PC-9 (cell line): ENCODE measurements around the gene ZNF786. TPM values are rescaled to one million over a fixed set of nuclear protein-coding genes. Genes with fewer than 3 reads are reported as not detected.

Source experiments
- BruUV-seq: library from RNA; stranded (reverse); fragments of 400-500 nt; replicated peaks from 2 replicates; lab custom pipeline; 2021; lab: Mats Ljungman, UMichigan
- CTCF ChIA-PET: fragments of 300-600 bp; sonication (Branson Sonifier 250); formaldehyde crosslinking; loops from one replicate; lab custom pipeline; 2022; ENCODE audit warnings: antibody characterized with exemption; lab: Charles Lee
- POLR2A ChIA-PET: fragments of 300-600 bp; sonication (Branson Sonifier 250); formaldehyde crosslinking; loops from one replicate; lab custom pipeline; 2022; ENCODE audit warnings: antibody characterized with exemption; ENCODE audit not compliant: unreplicated experiment; lab: Charles Lee
- DNase-seq, 2 experiments: peaks; one replicate each; pipeline versions ENCODE4 v3.0.0 to v3.0.0-alpha.2; 2015 to 2022; ENCODE audit warnings: mixed read lengths in 1 of 2
- H2AFZ ChIP-seq: fragments of 200-600 bp; sonication (generic); 2 replicates; pipeline ENCODE4 v1.8.1; 2017; ENCODE audit warnings: antibody characterized with exemption
- H3F3A ChIP-seq: fragments of 200-600 bp; sonication (generic); 2 replicates; pipeline ENCODE4 v1.8.1; 2017; ENCODE audit warnings: antibody characterized with exemption, mild to moderate bottlenecking, low read depth; ENCODE audit not compliant: insufficient read depth
- H3K27ac ChIP-seq: fragments of 200-600 bp; sonication (generic); 2 replicates; pipeline ENCODE4 v1.6.1; 2016; ENCODE audit warnings: mixed run types
- H3K27me3 ChIP-seq: fragments of 200-600 bp; sonication (generic); 2 replicates; pipeline ENCODE4 v1.6.1; 2016; ENCODE audit warnings: low read depth, mixed run types; ENCODE audit not compliant: insufficient read depth
- H3K36me3 ChIP-seq: fragments of 200-600 bp; sonication (generic); 2 replicates; pipeline ENCODE4 v1.6.1; 2016; ENCODE audit warnings: low read depth, mixed run types
- H3K4me1 ChIP-seq: fragments of 200-600 bp; sonication (generic); replicated peaks from 2 replicates; pipeline ENCODE4 v1.6.1; 2016; ENCODE audit warnings: mixed run types; ENCODE audit not compliant: insufficient read depth
- H3K4me2 ChIP-seq: fragments of 200-600 bp; sonication (generic); 2 replicates; pipeline ENCODE4 v1.6.1; 2017; ENCODE audit warnings: mixed run types
- H3K4me3 ChIP-seq: fragments of 200-600 bp; sonication (generic); 2 replicates; pipeline ENCODE4 v1.6.1; 2016; ENCODE audit warnings: mixed run types
- H3K79me2 ChIP-seq: fragments of 200-600 bp; sonication (generic); 2 replicates; pipeline ENCODE4 v1.6.1; 2017; ENCODE audit warnings: low read depth, mixed run types
- H3K9me2 ChIP-seq: fragments of 200-600 bp; sonication (generic); 2 replicates; pipeline ENCODE4 v1.8.1; 2017; ENCODE audit warnings: mild to moderate bottlenecking; ENCODE audit not compliant: insufficient read depth
- H3K9me3 ChIP-seq: fragments of 200-600 bp; sonication (generic); 2 replicates; pipeline ENCODE4 v1.8.1; 2016; ENCODE audit warnings: low read depth; ENCODE audit not compliant: insufficient read depth
- H4K20me1 ChIP-seq: fragments of 200-600 bp; sonication (generic); 2 replicates; pipeline ENCODE4 v1.8.1; 2017; ENCODE audit not compliant: insufficient read depth
- CTCF ChIP-seq: fragments of 200-600 bp; sonication (generic); conservative IDR thresholded peaks from 2 replicates; pipeline ENCODE4 v1.6.1; 2017; ENCODE audit warnings: mixed run types, antibody characterized with exemption, mild to moderate bottlenecking, moderate library complexity
- EZH2 ChIP-seq: fragments of 200-600 bp; sonication (generic); IDR thresholded peaks from 2 replicates; pipeline ENCODE4 v1.8.0; 2017; ENCODE audit warnings: antibody characterized with exemption, low read depth
- intact Hi-C: fragments of 100-400 bp; cut with micrococcal nuclease; formaldehyde crosslinking; loops from one replicate; pipeline ENCODE4 v1.10.0; 2022; ENCODE audit not compliant: unreplicated experiment
- total RNA-seq: library from RNA; stranded (reverse); gene quantifications from 2 replicates; pipeline ENCODE4 v1.2.3, GENCODE V29; 2021

ZNF786 gene
- total RNA-seq, 1 experiment from 2014 or later: 8.4 TPM

GRCh38 chr7:149100821-149101220 is 10.3 kb upstream of the ZNF786 start:
- Histone ChIP-seq H3K9me3 (no peaks in the 10 kb centered on the region), H3K4me2 (no peak overlapping the region), H3K9me2 (no peaks in the 10 kb centered on the region), H3K27ac (no peak overlapping the region), H2AFZ (no peak overlapping the region), H3K27me3 (no peaks in the 10 kb centered on the region), H4K20me1 (no peaks in the 10 kb centered on the region), H3K4me3 (no peak overlapping the region), H3K36me3 (no peaks in the 10 kb centered on the region), H3K4me1 (no peaks in the 10 kb centered on the region), H3F3A (no peaks in the 10 kb centered on the region; the same call in 1 of the 2 replicates), H3K79me2 (no peaks in the 10 kb centered on the region)
- BruUV-seq: no TSS peak
- ChIA-PET POLR2A (no interaction called here), CTCF (interaction anchor here (0.8 kb wide), 1 partner anchor 35 kb away, joined by 3 read pairs; no protein-coding TSS in a partner anchor)
- intact Hi-C loops: no loop called here
- TF ChIP-seq CTCF (no peak), EZH2 (no peak)
- no peak for DNase-seq

DNA sequence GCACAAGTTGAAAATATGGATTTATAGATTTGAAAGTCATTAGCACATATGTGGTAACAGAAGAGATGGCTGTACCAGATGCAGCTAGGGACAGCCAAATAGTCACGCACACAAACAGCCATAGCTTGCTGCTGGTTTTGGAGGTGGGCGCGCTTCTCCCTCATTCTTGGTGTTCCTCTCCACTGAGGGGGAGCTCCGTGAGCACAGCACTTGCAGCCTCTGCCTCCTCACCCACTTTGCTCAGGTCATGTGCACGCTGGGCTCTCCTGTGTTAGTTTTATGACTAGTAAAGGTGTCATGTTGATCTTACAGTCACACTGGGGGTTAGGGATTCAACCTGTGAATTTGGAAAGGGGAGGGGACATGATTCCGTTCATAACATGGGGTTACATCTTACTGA is 8.5 kb upstream of the ZNF786 start:
- Histone ChIP-seq H3K4me1 (no peaks in the 10 kb centered on the region), H3K4me3 (no peak overlapping the region), H3K9me3 (no peaks in the 10 kb centered on the region), H3K9me2 (no peaks in the 10 kb centered on the region), H3K27ac (no peak overlapping the region), H3K4me2 (no peak overlapping the region), H3K36me3 (no peaks in the 10 kb centered on the region), H4K20me1 (no peaks in the 10 kb centered on the region), H3K27me3 (no peaks in the 10 kb centered on the region), H3F3A (no peaks in the 10 kb centered on the region; the same call in 1 of the 2 replicates), H3K79me2 (no peaks in the 10 kb centered on the region), H2AFZ (no peak overlapping the region)
- DNase-seq: no peak
- intact Hi-C loops: no loop called here
- TF ChIP-seq CTCF (no peak), EZH2 (no peak)
- ChIA-PET POLR2A (interaction anchor here (0.6 kb wide), 1 partner anchor 25 kb away, joined by 3 read pairs; no protein-coding TSS in a partner anchor), CTCF (no interaction called here)
- BruUV-seq: no TSS peak

- Histone ChIP-seq H3K27me3 (no peaks in the 10 kb centered on the region), H3K36me3 (no peaks in the 10 kb centered on the region), H3K27ac (no peak overlapping the region), H3K4me2 (no peak overlapping the region), H3K9me3 (no peaks in the 10 kb centered on the region), H3K4me3 (no peak overlapping the region), H3K79me2 (no peaks in the 10 kb centered on the region), H2AFZ (no peak overlapping the region), H3K9me2 (no peaks in the 10 kb centered on the region), H3K4me1 (no peaks in the 10 kb centered on the region), H4K20me1 (no peaks in the 10 kb centered on the region), H3F3A (peaks cover 3% of the 10 kb centered on the region)
- BruUV-seq: no TSS peak
- intact Hi-C loops: no loop called here
- TF ChIP-seq EZH2: no peak
- TF ChIP-seq CTCF: no peak
- POLR2A ChIA-PET: interaction anchor here (0.6 kb wide), 1 partner anchor 29 kb away, joined by 3 read pairs; no protein-coding TSS in a partner anchor
- CTCF ChIA-PET: interaction anchor here (0.7 kb wide), 1 partner anchor 463 kb away, joined by 6 read pairs; no protein-coding TSS in a partner anchor
- no peak for DNase-seq
These were observed 6.6 kb upstream of the ZNF786 start for GRCh38 chr7:149097088-149097487.
